HepG2 (cell line): ENCODE measurements around the gene CCNF.
A peak's percentile ranks its signal among the peaks of the same experiment; 100 is the strongest.

ENCODE experiments used
- CTCF ChIP-seq: sonication (generic); formaldehyde crosslinking; IDR thresholded peaks from 2 replicates; pipeline ENCODE4 v1.5.0; 2020; ENCODE audit warnings: mild to moderate bottlenecking, missing genetic modification reagents, moderate library complexity
- ERF ChIP-seq: IDR thresholded peaks from 2 replicates; pipeline ENCODE4 v1.6.1; 2018; ENCODE audit warnings: missing biosample characterization, missing genetic modification reagents
- KLF9 ChIP-seq: IDR thresholded peaks from 2 replicates; pipeline ENCODE4 v1.6.1; 2016; ENCODE audit warnings: low read depth
- POLR2A ChIP-seq, 2 experiments: IDR thresholded peaks; 2 replicates each; pipeline ENCODE4 v1.6.1; 2011; ENCODE audit warnings: low read depth in 2 of 2, low read length in 2 of 2, mild to moderate bottlenecking in 1 of 2, moderate library complexity in 1 of 2; ENCODE audit not compliant: insufficient read depth in 1 of 2
- TARDBP ChIP-seq: sonication (generic); formaldehyde crosslinking; IDR thresholded peaks from 2 replicates; pipeline ENCODE4 v1.8.0; 2022; ENCODE audit warnings: mild to moderate bottlenecking, missing genetic modification reagents
- ZFP37 ChIP-seq: sonication (generic); formaldehyde crosslinking; IDR thresholded peaks from 2 replicates; pipeline ENCODE4 v1.4.0; 2020; ENCODE audit warnings: missing genetic modification reagents, borderline replicate concordance
- ZKSCAN8 ChIP-seq: IDR thresholded peaks from 2 replicates; pipeline ENCODE4 v1.6.1; 2016; ENCODE audit warnings: borderline replicate concordance, missing genetic modification reagents, missing compliant biosample characterization
- ZMYM2 ChIP-seq: sonication (generic); formaldehyde crosslinking; IDR thresholded peaks from 2 replicates; pipeline ENCODE4 v1.8.0; 2022; ENCODE audit warnings: mild to moderate bottlenecking, missing genetic modification reagents
- ZNF776 ChIP-seq: sonication (generic); formaldehyde crosslinking; IDR thresholded peaks from 2 replicates; pipeline ENCODE4 v1.4.0; 2020; ENCODE audit warnings: mild to moderate bottlenecking, missing genetic modification reagents

DNA sequence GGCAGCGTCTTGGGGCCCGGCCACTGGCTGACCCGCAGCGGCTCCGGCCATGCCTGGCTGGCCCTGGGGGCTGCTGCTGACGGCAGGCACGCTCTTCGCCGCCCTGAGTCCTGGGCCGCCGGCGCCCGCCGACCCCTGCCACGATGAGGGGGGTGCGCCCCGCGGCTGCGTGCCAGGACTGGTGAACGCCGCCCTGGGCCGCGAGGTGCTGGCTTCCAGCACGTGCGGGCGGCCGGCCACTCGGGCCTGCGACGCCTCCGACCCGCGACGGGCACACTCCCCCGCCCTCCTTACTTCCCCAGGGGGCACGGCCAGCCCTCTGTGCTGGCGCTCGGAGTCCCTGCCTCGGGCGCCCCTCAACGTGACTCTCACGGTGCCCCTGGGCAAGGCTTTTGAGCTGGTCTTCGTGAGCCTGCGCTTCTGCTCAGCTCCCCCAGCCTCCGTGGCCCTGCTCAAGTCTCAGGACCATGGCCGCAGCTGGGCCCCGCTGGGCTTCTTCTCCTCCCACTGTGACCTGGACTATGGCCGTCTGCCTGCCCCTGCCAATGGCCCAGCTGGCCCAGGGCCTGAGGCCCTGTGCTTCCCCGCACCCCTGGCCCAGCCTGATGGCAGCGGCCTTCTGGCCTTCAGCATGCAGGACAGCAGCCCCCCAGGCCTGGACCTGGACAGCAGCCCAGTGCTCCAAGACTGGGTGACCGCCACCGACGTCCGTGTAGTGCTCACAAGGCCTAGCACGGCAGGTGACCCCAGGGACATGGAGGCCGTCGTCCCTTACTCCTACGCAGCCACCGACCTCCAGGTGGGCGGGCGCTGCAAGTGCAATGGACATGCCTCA lies 42.6 kb downstream of the CCNF start:
- TF ChIP-seq CTCF (CRISPR knock-in tag) (0 out of 2 replicates have a peak, but pooled peaks have one; percentile 11), ZNF776 (CRISPR knock-in tag) (no peak; the same call in 1 of the 2 replicates), ZKSCAN8 (CRISPR knock-in tag) (no peak), KLF9 (CRISPR knock-in tag) (no peak), ERF (CRISPR knock-in tag) (no peak; the same call in 1 of the 2 replicates), ZFP37 (no peak), ZMYM2 (CRISPR knock-in tag) (no peak), TARDBP (no peak), POLR2A (IDR thresholded peaks at IDR 0.05; ENCODE audit: insufficient read depth in 1 of 2, low read depth in 2 of 2, low read length in 2 of 2) (peak in 1 of 2 experiments; percentile 20; a peak in 1 of 4 replicates)
